GM18498 (cell line): ENCODE results near the gene DYNLT4.
"Not testable (repeated sequence)": the region's sequence is repeated elsewhere in the genome, so short reads cannot be mapped to it uniquely, and the experiment has no call there.

Experiments used
- ATAC-seq: cut with Tn5 transposase; IDR thresholded peaks from one replicate; pipeline ENCODE4 v1.9.1; 2021; ENCODE audit warnings: mild to moderate bottlenecking, moderate library complexity; ENCODE audit not compliant: unreplicated experiment

The DYNLT4 gene

GRCh38 chr1:44811234-44811633 lies 4.1 kb upstream of the DYNLT4 start:
- ATAC-seq: no peak

- ATAC-seq: not testable (repeated sequence)
Observed at GRCh38 chr1:44810762-44811105, 3.6 kb upstream of the DYNLT4 start.

- no peak for ATAC-seq
Observed at GRCh38 chr1:44810101-44810761, 3.1 kb upstream of the DYNLT4 start.

- ATAC-seq: peak; percentile 44
Observed at GRCh38 chr1:44808938-44809917, 2.1 kb upstream of the DYNLT4 start.

- ATAC-seq: no peak
Observed at GRCh38 chr1:44808063-44808937, 1.1 kb upstream of the DYNLT4 start, which contains the start of gene BTBD19. BTBD19 (plus strand) TSS chr1:44808523; CDS start chr1:44808821, 298 bp downstream.

- no peak for ATAC-seq
Observed at GRCh38 chr1:44807364-44808062, 362 bp upstream of the DYNLT4 start.

- no peak for ATAC-seq
Observed at GRCh38 chr1:44806025-44806703, 987 bp downstream of the DYNLT4 start.

- ATAC-seq: no peak
Observed at GRCh38 chr1:44805311-44806024, 1.7 kb downstream of the DYNLT4 start.

GRCh38 chr1:44803312-44804095 lies 3.6 kb downstream of the DYNLT4 start:
- ATAC-seq: no peak

GRCh38 chr1:44803062-44803311 lies 4.2 kb downstream of the DYNLT4 start:
- ATAC-seq: no peak

- ATAC-seq: no peak
Observed at GRCh38 chr1:44802306-44803061, 4.7 kb downstream of the DYNLT4 start.

GRCh38 chr1:44801491-44802305 lies 5.5 kb downstream of the DYNLT4 start:
- no peak for ATAC-seq

GRCh38 chr1:44799770-44800584 lies 7.2 kb downstream of the DYNLT4 start, which contains the start of gene PLK3:
PLK3 (plus strand) TSS chr1:44800377; CDS start chr1:44800464, 87 bp downstream.
- ATAC-seq: peak; percentile 85

- no peak for ATAC-seq
Observed at GRCh38 chr1:44798481-44799365, 8.4 kb downstream of the DYNLT4 start.

- not testable (repeated sequence) for ATAC-seq
Observed at GRCh38 chr1:44797886-44798285, 9.3 kb downstream of the DYNLT4 start.
